ENCODE results near the gene CA12.

- TF ChIP-seq CTCF (IDR thresholded peaks at IDR 0.05) (no peak), POLR2A (IDR thresholded peaks at IDR 0.05) (no peak)
Measured at GRCh38 chr15:63379492-63380150, 2.0 kb downstream of the CA12 start.

Measured in ovary (tissue), 3 donors.